Measurements from ENCODE around the gene RNF14.

- TF ChIP-seq CTCF (IDR thresholded peaks at IDR 0.05) (no peak), POLR2AphosphoS5 (IDR thresholded peaks at IDR 0.05) (no peak), POLR2A (IDR thresholded peaks at IDR 0.05) (no peak), EP300 (IDR thresholded peaks at IDR 0.05) (no peak)
Observed at GRCh38 chr5:141954194-141954593, 14.7 kb upstream of the RNF14 start.
